Mesothelial cell of epicardium (in vitro differentiated cells): Measurements from ENCODE around the gene PRPS1L1. TPM values are rescaled to one million over a fixed set of nuclear protein-coding genes. Genes with fewer than 3 reads are reported as not detected.

Source experiments
- DNase-seq, 2 experiments: peaks; one replicate each; pipeline ENCODE4 v3.0.0; 2021; ENCODE audit warnings: low spot score in 2 of 2; ENCODE audit not compliant: unreplicated experiment in 2 of 2
- H3K27ac Mint-ChIP-seq: 2 replicates; pipeline ENCODE4 v1.8.0; 2021; ENCODE audit warnings: mixed read lengths
- H3K27me3 Mint-ChIP-seq: 2 replicates; pipeline ENCODE4 v1.8.0; 2021; ENCODE audit warnings: low read depth, mixed read lengths
- H3K36me3 Mint-ChIP-seq: 2 replicates; pipeline ENCODE4 v1.8.0; 2021; ENCODE audit warnings: mixed read lengths
- H3K4me1 Mint-ChIP-seq: 2 replicates; pipeline ENCODE4 v1.8.0; 2021; ENCODE audit warnings: mixed read lengths
- H3K4me3 Mint-ChIP-seq: 2 replicates; pipeline ENCODE4 v1.8.0; 2021; ENCODE audit warnings: mild to moderate bottlenecking, moderate library complexity, mixed read lengths
- H3K9me3 Mint-ChIP-seq: 2 replicates; pipeline ENCODE4 v1.8.0; 2021; ENCODE audit warnings: mixed read lengths
- total RNA-seq: library from RNA; stranded (reverse); gene quantifications from 3 replicates; pipeline ENCODE4 v1.2.1, GENCODE V29; 2021
- TF ChIP-seq, protein P1 (sequence below): fragments of 200-600 bp; sonication (generic); IDR thresholded peaks from one replicate; pipeline ENCODE4 v1.5.0; 2021; ENCODE audit warnings: antibody characterized with exemption; ENCODE audit not compliant: unreplicated experiment

The PRPS1L1 gene
- total RNA-seq, 1 donor from 2014 or later: not detected

- Mint-ChIP-seq H3K9me3 (peaks cover 13% of the 10 kb centered on the region), H3K27me3 (no peaks in the 10 kb centered on the region), H3K27ac (no peak overlapping the region), H3K4me3 (no peak overlapping the region), H3K36me3 (no peaks in the 10 kb centered on the region), H3K4me1 (peaks cover 12% of the 10 kb centered on the region)
- no peak for DNase-seq
- TF ChIP-seq, protein P1, sequence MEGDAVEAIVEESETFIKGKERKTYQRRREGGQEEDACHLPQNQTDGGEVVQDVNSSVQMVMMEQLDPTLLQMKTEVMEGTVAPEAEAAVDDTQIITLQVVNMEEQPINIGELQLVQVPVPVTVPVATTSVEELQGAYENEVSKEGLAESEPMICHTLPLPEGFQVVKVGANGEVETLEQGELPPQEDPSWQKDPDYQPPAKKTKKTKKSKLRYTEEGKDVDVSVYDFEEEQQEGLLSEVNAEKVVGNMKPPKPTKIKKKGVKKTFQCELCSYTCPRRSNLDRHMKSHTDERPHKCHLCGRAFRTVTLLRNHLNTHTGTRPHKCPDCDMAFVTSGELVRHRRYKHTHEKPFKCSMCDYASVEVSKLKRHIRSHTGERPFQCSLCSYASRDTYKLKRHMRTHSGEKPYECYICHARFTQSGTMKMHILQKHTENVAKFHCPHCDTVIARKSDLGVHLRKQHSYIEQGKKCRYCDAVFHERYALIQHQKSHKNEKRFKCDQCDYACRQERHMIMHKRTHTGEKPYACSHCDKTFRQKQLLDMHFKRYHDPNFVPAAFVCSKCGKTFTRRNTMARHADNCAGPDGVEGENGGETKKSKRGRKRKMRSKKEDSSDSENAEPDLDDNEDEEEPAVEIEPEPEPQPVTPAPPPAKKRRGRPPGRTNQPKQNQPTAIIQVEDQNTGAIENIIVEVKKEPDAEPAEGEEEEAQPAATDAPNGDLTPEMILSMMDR: no peak
Observed at GRCh38 chr7:17996040-17996439, 31.6 kb downstream of the PRPS1L1 start.

DNA sequence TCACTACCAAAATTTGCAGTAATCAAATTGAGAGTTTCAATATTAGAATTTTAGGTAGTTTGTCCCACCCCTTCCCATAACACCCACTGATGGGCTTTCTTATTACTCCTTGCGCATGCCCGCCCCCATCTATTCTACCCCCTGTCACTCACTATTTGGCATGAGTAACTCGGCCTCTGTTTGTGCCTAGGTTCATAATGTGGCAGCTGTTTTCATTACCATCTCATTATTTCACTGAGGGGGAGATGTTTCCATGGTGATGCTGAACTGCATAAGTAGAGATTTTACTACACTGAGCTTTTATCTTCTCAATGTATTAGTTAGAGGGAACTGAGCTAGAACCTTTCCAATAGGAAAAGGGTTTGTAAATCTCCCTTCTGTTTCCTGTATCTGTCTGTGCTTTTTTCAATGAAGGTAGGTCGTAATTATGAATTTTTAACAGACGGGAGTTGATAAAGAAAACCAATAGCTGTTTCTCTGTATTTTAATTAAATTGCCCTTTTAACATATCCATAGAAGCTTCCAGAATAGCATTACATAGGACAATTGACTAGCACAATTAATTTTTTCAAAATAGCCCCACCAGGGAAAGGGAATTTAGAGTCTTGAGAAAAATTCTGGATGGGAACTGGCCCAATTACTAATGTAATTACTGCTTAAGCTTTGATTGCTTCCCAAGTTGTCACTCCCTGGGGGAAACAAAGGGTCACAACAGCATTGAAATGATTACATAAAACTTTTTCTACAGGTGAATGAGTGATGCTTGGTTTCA is 33.4 kb downstream of the PRPS1L1 start:
- Mint-ChIP-seq H3K4me1 (peaks cover 12% of the 10 kb centered on the region), H3K27ac (no peak overlapping the region), H3K36me3 (no peaks in the 10 kb centered on the region), H3K9me3 (peaks cover 7% of the 10 kb centered on the region), H3K4me3 (no peak overlapping the region), H3K27me3 (no peaks in the 10 kb centered on the region)
- TF ChIP-seq, protein P1: no peak
- no peak for DNase-seq

DNA sequence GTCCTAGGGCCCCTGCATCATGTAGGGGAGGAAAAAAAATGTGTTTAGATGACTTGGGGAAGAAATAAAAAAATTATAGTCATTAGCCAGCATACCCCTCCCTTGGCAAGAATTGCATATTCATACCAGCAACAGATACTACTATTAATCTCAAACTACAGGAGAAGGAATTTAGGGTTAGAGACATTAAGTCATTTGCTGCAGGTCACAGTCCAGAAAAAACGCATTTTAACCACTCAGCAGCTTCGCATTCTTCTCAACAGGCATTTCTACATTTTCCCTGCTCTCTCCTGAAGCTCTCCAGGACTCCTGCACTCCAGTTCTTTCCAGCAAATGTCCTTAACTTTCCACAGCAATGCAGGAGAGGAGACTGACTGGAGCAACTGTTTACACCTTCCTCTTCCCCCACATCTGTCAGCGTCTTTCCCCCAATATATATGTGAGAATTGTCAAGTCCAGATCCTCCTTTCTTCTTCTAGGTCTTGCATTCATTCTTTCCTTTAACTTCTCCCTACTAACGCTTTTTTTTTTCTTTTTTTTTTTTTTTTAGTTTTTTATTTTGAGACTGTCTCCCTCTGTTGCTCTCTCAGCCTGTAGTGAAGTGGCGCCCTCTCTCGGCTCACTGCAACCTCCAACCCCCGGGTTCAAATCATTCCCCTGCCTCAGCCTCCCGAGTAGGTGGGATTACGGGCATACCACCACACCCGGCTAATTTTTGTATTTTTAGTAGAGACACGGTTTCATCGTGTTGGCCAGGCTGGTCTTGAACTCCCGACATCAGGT is 35.6 kb downstream of the PRPS1L1 start:
- Mint-ChIP-seq H3K9me3 (no peaks in the 10 kb centered on the region), H3K27ac (peak overlapping the region; percentile 45), H3K4me3 (no peak overlapping the region), H3K27me3 (no peaks in the 10 kb centered on the region), H3K36me3 (no peaks in the 10 kb centered on the region), H3K4me1 (peaks cover 15% of the 10 kb centered on the region)
- DNase-seq: no peak
- TF ChIP-seq, protein P1: no peak

DNA sequence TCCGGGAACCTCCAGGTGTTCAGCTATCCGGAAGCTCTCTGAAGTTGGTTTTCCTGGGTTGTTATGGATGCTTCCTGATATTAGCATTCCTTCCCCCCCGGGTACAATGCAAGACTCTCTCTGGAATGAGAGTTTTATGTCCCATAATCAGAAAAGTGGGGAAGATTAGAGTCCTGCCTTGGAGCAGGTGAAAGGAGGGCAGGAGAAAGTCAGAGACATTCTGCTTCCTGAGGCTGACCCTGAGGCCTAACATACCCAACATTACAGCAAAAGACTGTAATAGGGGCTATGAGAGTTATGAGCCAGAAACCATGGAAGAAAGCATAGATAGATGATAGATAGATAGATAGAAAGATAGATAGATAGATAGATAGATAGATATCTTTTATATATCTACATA is 36.9 kb downstream of the PRPS1L1 start:
- no peak overlapping the region for H3K4me3 Mint-ChIP-seq
- H3K27ac Mint-ChIP-seq: no peak overlapping the region
- H3K36me3 Mint-ChIP-seq: no peaks in the 10 kb centered on the region
- H3K4me1 Mint-ChIP-seq: peaks cover 14% of the 10 kb centered on the region
- DNase-seq: no peak
- H3K27me3 Mint-ChIP-seq: no peaks in the 10 kb centered on the region
- TF ChIP-seq, protein P1: no peak
- H3K9me3 Mint-ChIP-seq: no peaks in the 10 kb centered on the region

DNA sequence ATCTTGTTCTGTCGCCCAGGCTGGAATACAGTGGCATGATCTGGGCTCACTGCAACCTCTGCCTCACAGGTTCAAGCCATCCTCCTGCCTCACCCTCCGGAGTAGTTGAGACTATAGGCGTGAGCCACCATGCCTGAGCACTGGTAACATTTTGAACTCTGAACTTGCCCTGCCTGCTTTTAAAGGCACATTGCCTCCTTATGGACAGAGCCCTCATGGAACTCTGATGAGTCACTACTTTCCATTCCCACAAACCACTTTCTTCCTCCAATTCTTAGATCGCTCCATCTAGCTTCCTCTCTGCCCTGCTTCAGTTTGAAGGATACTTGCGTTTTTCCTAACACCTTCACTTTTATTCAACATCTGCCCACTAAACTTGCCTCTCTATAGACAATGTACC is 38.1 kb downstream of the PRPS1L1 start:
- Mint-ChIP-seq H3K36me3 (no peaks in the 10 kb centered on the region), H3K27me3 (no peaks in the 10 kb centered on the region), H3K9me3 (no peaks in the 10 kb centered on the region), H3K4me1 (peaks cover 14% of the 10 kb centered on the region), H3K27ac (no peak overlapping the region), H3K4me3 (no peak overlapping the region)
- no peak for DNase-seq
- TF ChIP-seq, protein P1: no peak
